GM19025 (cell line): ENCODE results near the gene LARGE1.

Experiments used
- ATAC-seq: cut with Tn5 transposase; IDR thresholded peaks from one replicate; pipeline ENCODE4 v1.9.1; 2021; ENCODE audit warnings: mild to moderate bottlenecking, low read depth, moderate library complexity; ENCODE audit not compliant: unreplicated experiment

Gene LARGE1

DNA sequence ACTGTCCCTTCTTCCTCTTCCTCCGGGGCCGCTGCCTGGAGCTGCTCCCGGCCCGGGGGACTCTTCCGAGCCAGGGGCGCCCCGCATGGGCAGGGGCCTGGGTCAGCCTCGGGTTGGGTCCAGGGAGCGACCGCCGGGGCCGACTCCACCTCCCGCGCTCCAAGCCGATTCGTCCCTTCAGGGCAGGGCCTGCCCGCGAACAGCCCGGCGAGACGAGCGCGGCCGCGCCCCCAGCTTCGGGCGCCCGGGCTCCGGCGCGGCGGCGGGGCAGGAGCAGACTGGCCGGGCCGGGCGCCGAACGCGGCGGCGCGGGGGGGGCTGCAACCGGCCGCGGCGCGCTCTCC lies at the start of gene LARGE1:
TSS of gene LARGE1 (minus strand) at position 280 of the 344 bp plus-strand sequence.
- peak; percentile 12 for ATAC-seq

DNA sequence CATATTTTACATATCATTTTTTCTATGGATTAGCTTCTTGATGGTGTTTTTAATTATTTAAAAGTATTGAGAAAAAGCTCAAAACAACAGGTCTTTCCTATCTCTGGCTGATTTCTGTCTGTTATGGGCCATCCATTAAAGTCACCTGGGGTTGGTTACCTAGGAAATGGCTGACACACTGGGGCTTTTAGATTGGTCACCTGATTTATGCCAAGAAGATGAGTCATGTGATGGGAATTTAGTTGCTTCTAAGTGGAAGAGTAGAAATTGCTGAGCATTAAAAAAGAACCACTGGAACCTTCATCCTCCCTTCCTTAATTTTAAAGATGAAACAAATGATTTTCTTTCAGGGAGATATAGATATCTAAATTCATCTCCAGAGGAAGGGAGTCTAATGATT lies 48.8 kb upstream of the LARGE1 start:
- no peak for ATAC-seq

DNA sequence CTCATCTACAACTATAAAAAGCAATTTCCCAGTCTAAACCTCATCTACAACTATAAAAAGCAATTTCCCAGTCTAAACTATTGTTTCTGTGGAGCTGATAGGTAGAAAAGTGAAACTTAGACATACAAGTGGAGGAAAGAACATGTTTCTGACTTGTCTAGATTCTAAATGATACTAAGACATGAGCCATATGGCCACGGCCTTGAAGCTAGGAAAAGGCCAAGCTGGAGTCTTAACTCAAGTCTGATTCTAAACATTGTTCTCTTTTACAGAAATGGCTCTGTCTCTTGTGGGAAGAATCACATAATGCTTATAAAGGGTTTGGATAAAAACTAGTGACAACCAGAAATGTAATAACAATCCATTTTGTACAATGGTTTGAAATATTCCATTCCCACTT lies 43.8 kb upstream of the LARGE1 start:
- ATAC-seq: no peak

DNA sequence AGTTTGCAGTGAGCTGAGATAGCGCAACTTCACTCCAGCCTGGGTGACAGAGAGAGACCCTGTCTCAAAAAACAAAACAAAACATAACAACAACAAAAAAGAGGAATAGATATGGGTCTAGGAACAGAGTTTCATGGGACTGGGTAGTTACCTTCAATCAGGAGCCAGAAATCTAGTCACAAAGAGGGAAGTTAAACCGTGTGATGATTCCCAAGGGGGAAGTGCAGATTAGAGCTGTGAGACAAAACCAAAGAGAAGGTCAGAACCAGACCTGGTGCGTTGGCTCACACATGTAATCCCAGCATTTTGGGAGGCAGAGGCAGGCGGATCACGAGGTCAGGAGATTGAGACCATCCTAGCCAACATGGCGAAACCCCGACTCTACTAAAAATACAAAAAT lies 42.1 kb upstream of the LARGE1 start:
- no peak for ATAC-seq

DNA sequence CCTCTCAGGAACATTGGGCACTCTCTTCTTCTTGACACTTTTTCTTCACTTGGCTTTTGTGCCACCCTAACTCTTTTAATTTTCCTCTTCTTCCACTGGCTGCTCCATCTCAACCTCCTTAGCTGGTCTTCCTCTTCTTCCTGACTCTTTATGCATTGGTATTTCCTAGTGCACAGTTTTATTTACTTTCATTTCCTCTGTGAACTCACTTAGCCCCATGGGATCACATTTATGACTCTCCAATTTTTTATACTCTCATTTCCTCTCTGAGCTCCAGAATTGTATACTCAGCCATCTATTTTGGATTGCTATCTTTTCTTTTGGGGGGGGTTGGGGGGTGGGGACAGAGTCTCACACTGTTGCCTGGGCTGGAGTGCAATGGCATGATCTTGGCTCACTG lies 38.5 kb upstream of the LARGE1 start:
- ATAC-seq: no peak

DNA sequence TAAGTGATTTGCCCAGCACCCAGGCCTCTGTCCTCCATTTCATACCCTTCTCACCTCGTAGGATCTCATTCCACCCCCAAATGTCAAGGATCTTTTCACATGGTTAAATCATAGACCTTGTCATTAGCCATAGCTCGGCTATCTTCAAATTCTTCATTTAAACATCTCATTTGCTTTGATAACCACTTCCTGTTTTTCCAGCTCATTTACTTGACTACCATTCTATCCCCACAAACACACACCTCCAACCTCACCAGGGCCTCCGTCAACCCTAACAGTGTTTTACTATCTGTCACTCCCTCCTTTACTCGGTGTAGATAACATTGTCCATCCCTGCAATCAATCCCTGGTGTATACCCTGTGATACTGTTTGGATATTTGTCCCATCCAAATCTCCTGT lies 36.8 kb upstream of the LARGE1 start:
- no peak for ATAC-seq

DNA sequence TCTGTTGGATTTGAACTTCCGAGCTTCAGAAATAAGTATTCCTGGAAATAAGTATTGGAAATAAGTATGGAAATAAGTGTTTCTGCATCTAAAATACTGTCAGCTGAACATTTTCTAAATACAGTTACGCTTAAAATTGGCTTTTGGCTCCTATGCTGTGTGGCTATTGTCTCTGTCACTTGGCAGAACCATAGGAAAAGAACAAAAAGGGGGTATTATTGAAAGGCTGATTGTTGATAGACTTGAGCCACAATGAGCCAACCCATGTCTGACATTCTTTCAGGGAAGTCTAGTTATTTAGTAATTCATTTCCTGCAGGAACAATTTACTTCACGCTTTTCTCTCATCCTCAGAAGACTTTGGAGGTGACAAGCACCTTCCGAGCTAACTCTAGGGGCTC lies 32.5 kb upstream of the LARGE1 start:
- no peak for ATAC-seq

DNA sequence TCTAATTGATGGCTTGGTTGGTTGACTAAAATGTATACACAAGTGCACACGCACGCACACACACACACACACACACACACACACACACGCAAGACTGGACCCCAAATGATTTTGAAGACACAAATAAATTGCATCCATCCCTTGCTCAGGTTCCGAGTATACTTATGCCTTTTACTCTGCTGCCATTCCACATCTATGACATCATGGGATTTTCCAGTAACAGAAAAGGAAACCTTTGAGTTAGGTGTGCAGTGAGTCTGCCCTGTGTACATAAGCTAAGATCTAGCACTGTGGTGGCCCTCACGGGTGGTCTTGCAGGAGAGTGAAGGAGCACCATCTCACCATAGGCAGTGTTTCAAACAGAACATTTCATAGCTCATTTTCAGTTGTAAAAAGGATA lies 20.5 kb upstream of the LARGE1 start:
- no peak for ATAC-seq

DNA sequence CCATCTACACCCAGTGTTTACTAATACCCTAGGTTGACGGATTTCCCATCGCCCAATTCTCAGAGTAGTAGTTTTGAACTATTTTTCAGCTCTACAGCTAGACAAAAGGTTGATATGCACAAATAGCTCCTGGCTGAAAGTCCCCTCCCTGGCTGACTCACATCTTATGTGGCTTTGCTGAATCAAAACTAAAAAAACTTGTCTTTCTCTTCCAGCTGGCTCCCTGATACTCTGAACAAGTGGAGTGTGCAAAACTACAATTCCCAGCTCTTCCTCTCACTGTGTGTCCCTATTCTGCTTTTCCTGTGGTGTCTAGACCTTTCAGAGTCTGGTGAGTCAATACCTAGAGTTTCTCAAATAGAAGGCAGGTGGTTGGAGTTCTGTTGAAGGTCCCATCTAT lies 12.7 kb upstream of the LARGE1 start:
- ATAC-seq: no peak

DNA sequence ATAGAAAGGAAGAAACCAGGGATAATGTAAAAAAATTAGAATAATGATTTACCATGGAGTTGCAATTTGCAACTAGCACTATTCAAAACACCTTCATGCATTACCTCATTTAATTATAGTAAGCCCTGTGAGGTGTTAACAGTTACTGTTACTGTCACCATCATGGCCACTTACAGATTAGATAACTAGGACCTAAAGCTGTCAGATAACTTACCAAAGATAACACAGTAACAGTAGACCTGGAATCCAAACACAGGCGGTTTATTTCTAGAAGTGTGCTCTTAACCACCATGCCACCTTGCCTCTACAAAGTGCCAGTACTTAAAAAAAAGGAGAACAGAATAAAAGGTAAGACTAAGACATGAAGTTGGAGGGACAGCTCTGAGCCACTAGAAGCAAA lies 11.1 kb upstream of the LARGE1 start:
- ATAC-seq: no peak

DNA sequence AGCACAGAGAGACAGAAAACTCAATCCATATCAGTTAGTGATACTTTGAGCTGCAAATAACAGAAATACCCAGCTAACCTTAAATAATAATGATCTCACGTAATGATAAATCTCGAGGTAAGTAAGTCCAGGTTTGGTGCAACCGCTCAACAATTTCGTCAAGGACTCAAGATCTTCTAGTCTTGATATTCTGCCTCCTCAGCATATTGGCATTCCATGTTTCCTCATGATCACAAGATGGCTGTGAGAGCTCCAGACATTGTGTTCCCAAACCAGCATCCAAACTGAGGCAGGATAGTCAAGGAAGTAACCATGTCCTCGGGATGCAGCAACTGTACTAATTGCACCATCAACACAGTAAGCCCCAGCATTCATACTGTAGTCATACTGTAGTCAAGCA lies 7.5 kb upstream of the LARGE1 start:
- no peak for ATAC-seq

DNA sequence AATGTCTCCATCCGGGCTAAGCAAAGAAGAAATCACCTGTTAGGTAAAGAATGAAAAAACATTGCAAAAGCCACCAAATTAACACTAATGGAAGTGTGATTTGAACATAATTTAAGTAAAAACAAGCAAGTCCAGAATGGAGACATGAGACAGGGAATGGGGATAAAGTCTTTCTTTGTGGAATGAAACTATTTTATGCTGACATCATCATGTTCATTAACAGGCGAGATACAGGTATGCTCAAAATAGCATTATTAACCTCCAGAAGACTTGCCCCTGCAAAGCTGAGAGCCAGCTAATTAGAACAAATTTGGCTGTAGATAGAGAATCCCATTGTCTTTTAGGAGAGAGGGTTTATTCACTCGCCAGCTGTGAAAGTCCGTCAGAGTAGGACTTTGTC lies 4.9 kb upstream of the LARGE1 start:
- ATAC-seq: no peak

DNA sequence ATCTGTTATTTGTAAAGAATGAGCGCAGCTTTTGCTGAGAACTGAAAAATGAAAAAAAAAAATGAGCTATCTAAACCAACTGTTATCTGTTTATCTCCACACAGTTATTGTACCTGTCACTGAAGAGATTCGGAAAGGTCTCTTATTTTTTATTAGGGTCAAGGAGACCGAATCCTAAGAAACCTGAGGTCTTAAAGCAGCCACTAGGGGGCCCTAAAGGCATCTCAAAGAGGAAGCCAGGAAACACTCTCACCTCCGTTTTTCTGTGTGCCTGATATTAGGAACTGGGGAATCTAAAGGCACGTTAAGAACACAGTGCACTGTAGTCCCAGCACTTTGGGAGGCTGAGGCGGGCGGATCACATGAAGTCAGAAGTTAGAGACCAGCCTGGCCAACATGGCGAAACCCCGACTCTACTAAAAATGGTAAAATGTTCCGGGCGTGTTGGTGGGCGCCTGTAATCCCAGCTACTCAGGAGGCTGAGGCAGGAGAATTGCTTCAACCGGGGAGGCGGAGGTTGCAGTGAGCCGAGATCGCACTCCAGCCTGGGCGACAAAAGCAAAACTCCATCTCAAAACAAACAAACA lies 3.5 kb upstream of the LARGE1 start:
- no peak for ATAC-seq

DNA sequence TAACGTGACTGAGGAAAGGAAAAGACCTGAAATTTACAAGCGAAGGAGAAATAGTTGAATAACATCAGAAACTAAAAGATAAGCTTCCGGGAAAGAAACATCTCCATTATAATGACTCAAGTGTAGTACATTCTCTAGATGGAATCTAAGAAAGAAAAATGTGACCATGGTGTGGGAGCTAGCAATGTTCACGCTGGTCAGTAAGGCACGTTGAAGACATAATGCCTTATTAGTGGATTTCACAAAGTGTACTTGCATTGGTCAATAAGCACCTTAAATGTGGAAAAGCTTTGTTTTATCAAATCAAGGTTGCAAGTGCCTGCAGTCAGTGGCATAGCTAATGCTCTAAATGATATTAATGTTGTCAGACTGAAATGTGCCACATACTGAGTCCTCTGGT lies 2.8 kb upstream of the LARGE1 start:
- ATAC-seq: no peak

DNA sequence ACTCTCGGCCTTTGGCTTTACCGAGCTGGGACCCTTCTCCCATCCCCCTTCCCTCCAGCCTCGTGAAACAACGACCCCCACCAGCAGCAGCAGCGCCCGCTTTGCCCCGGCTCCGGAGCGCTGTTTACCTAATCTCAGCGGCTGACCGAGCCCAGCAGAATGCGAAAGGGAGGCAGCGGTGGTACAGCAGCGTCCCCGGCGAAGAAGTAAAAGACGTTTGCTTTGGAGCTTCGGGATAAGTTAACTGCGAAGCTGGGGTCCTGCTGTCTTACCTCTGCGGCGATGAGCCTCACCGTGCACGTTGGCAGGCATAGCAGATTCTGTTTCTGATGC lies 2.0 kb upstream of the LARGE1 start:
- no peak for ATAC-seq

DNA sequence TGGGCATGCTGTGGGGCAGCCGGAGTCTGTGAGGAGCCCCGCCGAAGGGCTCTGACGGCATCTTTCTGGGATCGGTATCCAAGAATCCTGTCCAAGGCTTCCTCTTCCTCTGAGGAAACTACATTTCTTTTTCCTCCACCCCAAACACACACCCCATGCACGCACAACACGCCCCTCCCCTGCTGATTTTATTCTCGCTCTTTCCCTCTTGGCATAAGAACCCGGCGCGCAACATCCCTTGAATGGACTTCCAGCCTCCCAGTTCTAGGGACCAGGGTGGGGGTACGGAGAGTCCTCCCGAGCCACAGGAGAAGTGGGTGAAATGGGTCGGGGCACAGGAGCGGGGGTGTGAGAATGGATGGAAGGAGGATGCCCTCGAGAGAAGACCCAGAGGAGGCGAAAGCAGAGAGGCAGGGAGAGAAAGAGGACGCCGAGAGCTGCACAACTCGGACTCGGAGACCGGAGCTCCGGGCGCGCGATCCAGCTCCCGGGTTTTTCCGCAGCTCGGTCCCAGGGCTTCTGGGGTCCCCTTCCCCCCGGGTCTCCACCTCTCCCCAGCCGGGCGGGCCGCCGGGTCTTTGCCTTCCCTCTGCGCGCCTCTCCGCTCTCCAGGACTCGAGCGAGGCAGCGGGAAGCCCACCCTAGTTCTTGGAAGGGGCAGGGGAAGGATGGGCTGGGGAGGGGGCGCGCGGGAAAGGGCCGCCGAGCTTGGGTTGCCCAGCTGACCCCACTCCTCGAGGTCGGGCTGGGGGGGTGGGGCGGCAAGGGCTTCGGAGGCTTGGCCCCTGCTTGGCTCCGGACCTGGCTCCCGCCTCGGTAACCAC lies 1.5 kb upstream of the LARGE1 start:
- ATAC-seq: no peak

DNA sequence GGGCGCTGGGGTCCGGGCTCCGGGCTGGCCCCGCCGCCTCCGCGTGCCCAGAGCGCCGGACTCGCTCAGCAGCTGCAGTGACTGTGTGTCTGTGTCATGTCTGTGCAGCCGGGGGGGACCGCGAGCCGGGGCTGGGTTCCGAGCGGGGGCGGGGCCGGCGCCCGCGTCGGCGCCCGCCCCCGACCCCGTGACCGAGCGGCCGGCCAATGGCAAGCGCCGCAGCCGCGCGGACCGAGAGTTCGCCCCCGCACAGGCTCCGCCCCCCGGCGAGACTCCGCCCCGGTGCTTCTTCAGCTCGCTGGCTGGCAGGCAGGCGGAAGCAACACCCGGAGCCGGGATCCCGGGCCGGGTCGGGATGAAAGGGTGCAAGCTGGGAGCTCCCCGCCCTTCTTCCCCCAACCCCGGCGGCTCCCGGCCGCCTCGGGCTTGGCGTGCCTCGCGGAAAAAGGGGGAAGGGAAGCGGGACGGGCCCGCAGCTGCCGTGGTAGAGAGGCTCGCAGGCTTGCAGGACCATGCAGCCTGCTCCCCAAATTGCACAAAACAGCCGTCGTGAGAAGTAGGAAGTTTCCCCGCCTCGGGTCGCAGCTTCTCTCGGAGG lies 750 bp upstream of the LARGE1 start:
- peak; percentile 75 for ATAC-seq

DNA sequence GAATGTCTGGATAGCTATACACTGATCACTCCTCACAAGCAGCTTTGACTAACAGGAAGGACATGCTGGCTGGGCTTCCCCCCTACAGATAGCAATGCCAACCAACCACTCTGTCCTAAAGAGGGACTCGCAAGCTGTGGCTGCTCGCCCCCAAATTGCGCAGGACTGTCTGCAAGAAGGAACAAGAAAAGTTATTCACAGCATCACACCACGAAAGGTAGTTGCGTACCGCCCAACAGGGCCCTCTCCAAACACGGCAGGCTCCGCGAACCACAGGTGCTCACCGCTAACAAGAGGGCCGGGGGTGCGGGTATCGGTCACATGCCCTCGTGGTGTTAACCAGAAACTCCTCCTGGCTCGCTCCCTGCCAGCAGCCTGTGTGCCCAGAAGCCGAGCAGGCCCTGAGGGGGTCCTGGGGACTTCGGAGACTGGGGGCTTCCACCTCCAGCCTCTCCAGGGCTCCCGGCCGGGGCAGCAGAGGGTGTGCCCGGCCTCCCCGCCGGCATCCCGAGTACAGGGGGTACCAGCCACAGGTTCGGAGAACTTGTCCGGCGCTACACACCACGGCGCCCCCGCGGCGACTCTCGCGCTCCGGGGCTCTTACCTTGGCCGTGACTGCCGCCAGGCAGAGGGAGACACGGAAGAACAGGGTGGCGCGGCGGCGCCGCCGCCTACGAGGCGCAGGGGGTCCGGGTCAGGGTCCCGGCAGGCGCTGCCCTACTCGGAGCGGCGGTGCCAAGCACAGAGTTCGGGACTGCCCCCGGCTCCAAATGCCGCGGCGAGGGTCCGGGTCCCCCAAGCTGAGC lies 682 bp downstream of the LARGE1 start:
- ATAC-seq: no peak

DNA sequence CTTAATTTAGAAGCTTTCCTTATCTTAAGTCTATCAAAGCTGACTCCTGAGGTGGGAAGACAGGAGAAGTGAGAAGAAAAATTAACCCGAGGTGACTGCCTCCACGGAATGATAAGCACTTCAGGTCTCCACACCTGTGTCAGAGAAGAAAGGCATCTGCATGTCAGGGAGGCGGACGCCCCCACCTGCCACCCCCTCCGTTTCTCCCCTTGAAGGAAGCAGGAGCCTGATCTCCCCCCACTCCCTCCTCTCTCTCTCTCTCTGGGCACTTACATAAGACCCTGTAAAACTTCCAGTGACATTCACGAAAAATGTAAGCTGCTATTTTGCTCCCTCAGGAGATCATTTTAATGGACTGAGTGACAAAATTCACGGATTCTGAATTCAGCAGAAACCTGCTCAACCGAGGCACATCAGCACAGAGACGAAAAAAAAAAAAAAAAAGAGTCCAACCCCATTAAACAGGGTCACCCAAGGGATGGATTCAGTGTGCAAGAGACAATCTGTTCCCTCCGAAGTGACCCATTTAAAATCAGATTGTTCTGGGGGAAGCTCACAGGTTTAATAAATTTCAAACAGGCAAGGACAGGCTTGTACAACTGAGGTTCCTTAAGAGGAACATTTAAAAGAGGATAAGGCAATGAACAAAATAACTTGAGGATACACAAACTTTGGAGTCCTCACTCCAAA lies 1.5 kb downstream of the LARGE1 start:
- ATAC-seq: no peak

DNA sequence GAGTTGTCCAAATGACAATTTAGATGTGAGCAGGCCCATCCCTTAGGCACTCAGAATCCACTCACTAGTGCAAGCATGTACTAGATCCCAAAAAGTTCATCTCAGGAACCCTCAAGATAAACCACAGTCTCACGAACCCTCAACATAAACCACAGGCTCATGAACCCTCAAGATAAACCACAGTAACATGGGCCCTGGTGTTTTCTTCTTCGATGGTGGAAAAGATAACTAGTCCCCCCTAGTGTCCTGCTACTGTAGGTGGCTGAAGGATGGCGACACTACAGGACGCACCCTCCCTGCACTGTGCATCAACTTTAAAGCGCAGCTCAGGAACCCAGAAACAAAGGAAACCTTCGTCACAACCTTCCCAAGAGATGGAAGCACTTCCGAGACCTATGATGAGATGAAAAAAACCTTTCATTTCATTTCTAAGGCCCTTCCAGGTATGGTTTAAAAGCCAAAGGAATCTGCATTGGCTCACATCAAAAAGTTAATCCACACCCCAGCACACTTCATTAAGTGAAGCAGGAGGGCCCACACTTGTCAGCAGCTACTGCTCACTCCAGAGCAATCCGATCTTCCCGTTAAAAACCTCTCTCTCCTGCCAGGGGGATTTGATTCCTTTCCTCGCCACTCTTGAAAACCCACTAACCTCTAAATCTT lies 2.4 kb downstream of the LARGE1 start:
- ATAC-seq: no peak
